ENCODE results near the gene TRPM2.

Gene TRPM2

DNA sequence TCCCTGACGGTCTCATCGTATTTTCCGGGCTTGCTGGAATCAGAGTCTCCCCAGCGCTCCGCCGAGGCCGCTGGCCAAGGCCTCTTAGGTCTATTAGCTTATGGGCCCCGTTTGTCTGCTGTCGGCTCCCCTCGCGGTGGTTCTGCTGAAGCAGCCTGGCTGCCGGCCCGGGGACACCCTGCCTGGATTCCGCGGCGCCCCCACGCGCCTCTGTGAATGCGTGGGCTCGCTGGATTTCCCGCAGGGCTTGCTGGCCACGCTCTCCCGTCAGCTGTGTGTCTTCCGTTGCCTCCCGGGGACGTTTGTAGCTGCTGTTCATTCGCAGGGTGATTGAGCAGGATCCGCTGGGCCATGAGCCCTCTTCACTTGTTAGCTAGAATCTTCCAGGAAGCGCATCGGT lies 110.3 kb downstream of the TRPM2 start:
- no peak for TF ChIP-seq CTCF (conservative IDR thresholded peaks at IDR 0.05; ENCODE audit: low read depth, low read length)
- no peak for DNase-seq (ENCODE audit: low read depth)
- no peak overlapping the region for H3K4me3 ChIP-seq (ENCODE audit: low read depth, low read length)

DNA sequence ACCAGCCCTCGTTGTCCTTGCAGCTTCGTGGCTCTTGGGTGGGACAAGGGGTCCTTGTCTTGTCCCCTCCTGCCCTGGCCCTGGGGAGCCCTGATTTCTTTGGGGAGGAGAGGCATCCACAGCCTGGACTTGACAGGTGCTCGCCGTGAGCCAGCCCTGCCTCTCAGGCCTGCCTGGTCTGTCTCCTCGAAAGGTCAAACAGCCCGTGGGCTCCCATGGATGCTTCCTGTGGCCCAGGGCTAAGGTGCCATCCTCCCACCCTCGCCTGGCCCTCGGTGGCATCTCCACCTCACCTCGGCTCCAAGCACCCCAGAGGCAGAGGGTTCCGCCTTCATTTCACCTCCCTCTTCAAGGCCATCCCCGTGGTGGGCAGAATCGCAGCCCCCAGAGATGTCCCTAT lies 110.9 kb downstream of the TRPM2 start:
- no peak for DNase-seq (ENCODE audit: low read depth)
- no peak for TF ChIP-seq CTCF (conservative IDR thresholded peaks at IDR 0.05; ENCODE audit: low read depth, low read length)
- H3K4me3 ChIP-seq (ENCODE audit: low read depth, low read length), result no peak overlapping the region

DNA sequence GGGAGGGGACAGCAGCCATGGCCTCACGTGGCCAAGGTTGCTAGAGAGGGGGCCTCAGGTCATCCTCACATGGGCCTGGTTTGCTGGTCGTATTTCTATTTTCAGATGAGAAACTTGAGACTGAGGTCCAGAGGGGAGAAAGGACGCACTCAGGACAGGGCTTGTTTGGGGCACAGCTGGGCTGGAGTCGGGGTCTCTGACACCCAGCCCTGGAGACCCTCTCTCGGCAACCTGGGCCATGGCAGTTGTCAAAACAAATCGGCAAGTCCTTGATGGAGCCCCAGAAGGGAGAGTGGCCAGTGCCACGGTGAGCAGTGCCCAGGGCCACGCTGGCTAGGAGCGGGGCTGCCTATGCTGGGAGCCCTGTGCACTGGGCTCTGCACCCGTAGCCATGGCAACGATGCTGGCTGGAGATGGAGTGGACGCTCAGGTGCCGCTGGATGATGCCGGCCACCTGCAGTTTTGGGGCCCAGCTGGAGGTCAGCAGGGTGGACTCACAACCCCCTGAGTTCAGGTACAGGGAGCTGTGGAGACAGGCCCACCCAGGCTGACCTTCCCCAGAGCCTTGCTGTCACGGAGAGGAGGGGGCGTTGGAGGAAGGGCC lies 113.0 kb downstream of the TRPM2 start:
- no peak overlapping the region for H3K4me3 ChIP-seq (ENCODE audit: low read depth, low read length)
- DNase-seq (ENCODE audit: low read depth), result no peak
- TF ChIP-seq CTCF (conservative IDR thresholded peaks at IDR 0.05; ENCODE audit: low read depth, low read length), result no peak

DNA sequence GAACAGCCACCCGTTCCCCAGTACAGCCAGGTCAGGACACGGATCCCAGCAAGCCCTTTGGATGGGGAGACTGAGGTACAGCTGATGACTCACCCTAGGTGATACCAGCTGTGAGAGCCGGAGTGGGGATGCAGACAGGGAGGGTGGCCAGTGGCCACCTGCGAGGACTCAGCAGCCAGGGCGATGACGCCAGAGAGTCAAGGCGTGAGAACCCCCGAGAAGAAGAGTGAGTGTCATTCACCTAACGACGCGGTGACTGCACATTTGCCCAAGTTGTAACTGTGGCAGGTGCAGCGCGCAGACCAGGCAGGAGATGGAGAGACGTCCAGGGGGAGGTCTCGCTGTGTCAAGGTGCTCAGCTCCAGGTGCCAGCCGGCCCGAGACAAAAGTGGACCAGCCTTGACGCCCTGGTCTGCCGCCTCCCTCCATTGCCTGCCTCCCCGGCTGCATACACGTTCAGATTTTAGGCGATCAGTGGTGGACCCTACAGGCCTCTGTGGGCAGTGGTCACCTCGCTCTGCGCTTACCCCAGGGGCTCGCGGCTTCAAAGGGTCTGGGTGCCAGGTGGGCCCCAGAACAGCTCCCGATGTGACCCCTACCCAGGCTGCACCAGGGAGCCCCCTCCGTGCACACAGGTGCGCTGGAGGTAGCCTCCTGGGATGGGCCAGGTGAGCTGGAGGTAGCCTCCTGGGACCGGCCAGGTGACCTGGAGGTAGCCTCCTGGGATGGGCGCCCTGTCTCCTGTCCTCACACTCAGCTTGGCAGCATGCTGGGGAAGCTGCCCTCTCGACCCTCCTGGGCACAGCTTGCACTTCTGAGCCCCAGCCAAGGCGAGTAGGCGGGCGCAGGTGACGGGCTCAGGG lies 113.8 kb downstream of the TRPM2 start:
- no peak for TF ChIP-seq CTCF (conservative IDR thresholded peaks at IDR 0.05; ENCODE audit: low read depth, low read length)
- no peak overlapping the region for H3K4me3 ChIP-seq (ENCODE audit: low read depth, low read length)
- no peak for DNase-seq (ENCODE audit: low read depth)

DNA sequence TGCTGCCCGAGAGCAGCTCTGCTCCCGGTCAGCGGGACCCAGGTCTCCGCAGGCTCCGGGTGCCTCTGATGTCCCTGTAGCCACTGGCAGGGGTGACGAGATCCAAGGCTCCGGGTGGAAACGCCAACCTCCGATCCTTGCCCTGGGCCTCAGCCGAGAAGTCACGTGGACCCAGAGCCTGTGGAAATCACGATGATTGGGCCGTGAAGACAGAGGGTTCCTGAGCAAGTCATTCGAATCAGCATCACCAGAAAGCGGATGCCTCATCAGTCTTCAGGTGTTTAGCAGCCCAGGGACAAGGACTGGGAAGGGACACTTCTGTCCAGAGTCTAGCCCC lies 114.4 kb downstream of the TRPM2 start:
- no peak for DNase-seq (ENCODE audit: low read depth)
- no peak for TF ChIP-seq CTCF (conservative IDR thresholded peaks at IDR 0.05; ENCODE audit: low read depth, low read length)
- H3K4me3 ChIP-seq (ENCODE audit: low read depth, low read length), result no peak overlapping the region

GRCh38 chr21:44471341-44471740 lies 117.9 kb downstream of the TRPM2 start:
- TF ChIP-seq CTCF (conservative IDR thresholded peaks at IDR 0.05; ENCODE audit: low read depth, low read length), result no peak
- no peak overlapping the region for H3K4me3 ChIP-seq (ENCODE audit: low read depth, low read length)
- no peak for DNase-seq (ENCODE audit: low read depth)

- no peak overlapping the region for H3K4me3 ChIP-seq (ENCODE audit: low read depth, low read length)
- no peak for DNase-seq (ENCODE audit: low read depth)
- TF ChIP-seq CTCF (conservative IDR thresholded peaks at IDR 0.05; ENCODE audit: low read depth, low read length), result no peak
Observed at GRCh38 chr21:44471996-44472395, 118.6 kb downstream of the TRPM2 start.
